GM21381 (cell line): Measurements from ENCODE around the gene PLCXD3.

ENCODE experiments used
- ATAC-seq: cut with Tn5 transposase; IDR thresholded peaks from one replicate; pipeline ENCODE4 v1.9.1; 2021; ENCODE audit warnings: mild to moderate bottlenecking, moderate library complexity; ENCODE audit not compliant: unreplicated experiment

The PLCXD3 gene

DNA sequence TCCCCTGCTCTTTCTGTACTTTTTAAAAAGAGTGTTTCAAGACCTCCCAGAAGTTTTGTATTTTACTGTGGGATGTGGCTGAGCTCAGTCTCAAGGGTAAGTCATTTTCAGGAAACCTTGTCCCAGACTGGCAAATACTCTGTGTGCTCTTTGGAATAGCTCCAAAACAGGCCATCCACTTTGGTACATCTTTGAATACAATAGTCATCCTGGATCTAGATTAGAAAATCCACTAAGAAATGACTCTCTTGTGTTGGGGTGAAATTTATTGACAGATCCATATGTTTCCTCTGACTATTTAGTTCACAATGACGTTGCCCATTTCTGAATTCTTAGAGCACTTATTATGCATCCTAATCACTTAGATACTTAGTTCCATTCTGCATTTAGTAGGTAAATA is 95.2 kb downstream of the PLCXD3 start:
- no peak for ATAC-seq

DNA sequence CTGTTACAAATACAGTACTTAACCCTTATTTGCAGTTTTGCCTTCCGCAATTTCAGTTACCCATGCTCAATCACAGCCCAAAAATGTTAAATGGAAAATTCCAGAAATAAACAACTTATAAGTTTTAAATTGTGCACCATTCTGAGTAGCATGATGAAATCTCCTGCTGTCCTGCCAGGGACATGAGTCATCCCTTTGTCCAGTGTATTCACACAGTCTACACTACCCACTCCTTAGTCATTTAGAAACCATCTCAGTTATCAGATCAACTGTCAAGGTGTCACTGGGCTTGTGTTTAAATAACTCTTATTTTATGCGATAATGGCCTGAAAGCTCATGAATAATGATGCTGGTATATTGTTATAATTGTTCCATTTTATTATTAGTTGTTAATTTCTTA is 95.8 kb downstream of the PLCXD3 start:
- ATAC-seq: no peak

DNA sequence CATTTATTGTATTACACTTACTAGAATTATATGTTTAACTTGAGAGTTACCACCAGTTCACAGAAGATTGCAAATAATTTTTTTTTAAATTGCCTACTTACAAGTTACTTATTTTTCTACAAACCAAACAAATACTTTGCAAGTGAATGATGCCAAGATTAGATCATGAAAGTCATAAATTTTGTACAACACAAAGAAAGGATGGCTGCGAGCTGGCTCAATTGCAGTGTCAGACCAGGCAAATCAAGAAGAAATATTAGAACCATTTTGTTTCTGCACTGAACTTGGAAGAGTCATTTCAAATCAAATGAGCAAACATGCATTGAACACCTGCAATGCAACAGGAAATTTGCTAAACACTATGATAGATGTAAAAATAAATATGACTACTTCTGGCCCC is 97.3 kb downstream of the PLCXD3 start:
- no peak for ATAC-seq

DNA sequence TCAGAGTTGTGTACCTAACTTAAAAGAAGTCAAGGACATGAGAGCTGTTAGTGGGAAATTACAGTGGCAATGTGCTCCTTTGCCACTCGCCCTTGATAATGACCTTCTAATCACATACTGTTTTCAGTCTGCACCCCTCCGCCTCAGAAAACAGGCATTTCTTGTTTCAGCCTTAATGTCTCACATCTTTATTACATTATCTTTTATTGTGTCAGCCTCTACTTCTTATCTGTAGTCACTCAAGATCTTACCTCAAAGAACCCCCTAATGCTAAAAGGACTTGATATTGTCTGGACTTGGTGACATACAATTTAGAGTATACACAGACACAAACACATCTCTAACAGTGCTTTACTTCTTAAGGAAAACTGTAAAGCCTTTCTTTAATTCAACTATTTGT is 97.9 kb downstream of the PLCXD3 start:
- ATAC-seq: no peak

DNA sequence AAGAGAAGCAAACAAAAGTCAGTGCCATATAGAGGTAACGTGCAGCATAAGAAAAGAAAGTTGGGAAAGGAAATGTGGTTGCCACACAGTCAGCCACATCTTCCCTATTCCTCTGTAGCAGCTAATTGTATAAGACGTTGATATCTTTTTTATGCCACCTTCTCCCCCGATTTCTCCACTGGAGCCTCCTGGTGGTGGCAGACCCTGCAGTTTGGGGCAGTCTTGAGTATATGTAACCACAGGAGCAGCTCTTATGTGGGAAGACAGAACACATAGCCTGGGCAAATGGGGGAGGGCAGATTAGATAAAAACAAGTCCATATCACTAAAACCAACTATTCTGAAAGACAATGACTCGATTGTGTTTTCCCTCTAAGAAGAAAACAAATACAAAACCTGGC is 99.7 kb downstream of the PLCXD3 start:
- no peak for ATAC-seq

DNA sequence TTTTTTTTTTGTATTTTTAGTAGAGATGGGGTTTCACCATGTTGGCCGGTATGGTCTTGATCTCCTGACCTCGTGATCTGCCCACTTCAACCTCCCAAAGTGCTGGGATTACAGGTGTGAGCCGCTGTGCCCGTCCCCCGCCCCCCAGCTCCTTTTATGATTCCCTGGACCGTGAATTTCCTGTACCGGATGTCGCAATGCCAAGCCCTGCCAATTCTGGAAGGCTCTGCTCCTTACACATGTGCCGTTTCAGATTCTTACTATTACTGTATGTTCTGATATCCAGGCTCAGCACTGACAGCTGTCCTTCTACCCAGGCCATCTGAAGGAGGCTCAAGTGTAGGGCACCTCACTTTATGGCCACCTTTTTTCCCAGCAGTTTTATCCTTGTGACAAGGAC is 100.1 kb downstream of the PLCXD3 start:
- no peak for ATAC-seq

DNA sequence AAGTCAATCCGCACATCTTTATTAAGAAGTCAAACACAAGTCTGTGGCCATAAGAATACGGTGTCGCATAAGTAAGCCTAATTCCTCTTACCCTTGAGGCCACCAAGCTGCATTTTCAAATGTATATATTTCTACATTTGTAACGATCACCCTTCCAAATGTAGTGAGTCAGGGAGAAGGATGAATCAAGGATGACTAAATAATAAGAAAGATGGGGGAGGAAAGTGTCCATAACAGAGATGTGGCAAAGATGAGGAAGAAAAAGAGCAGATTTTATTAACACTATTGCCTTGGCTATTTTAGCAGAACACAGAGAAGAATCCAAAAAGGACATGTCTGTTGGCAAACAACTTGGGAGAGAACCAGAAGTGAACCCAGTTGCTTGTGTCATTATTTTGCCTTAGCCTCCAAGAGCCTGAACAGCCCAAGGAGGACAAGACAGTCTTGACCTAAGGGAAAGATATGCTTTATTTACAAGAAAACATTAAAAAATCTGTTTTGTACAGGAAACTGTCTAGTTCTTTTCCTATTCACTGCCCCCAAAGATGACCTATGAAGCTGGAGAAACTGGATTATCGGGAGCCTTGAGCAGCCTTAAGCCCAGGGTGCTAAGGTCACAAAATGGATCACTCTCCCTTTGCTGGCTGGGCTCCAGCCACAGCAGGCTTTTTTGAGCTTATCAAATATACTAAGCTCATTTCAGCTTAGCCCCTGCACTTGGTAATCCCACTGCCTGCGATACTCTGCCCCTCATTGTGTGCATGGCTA is 101.5 kb downstream of the PLCXD3 start:
- ATAC-seq: no peak

DNA sequence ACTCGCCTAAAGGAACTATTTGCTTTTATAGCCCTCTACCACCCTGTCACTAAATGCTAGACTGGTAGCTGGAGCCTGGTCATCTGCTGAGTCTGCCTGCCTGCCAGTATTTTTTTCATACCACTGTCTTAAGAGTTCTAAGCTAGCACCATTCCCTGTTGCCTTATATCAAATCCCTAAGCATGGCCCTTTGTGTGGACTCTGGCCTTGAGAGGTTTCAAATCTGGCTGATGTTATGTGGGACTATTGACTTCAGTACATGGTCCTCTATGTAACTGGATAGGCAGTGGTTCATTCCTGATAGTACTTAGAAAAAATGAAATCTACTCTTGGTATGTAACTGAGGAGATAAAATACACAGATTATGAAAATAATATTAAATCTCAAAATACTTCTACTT is 103.5 kb downstream of the PLCXD3 start:
- no peak for ATAC-seq

DNA sequence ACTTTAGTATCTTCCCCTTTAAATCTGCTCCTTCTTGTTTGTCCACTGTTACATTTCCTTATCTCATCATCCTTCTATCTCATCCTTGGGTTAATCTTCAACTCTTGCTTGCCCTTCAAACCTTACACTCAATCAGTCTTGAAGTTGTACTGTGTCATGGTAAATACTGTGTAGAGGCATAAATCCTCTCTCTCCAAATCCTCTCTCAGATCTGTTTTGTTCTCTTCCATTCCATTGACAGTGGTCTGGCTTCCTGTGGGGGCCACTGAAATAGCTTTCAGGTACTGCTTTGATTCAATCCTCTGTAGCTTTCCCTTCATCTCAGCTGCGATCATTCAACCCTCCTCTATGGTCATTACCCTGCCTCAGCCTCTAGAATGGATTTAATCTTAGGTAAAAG is 104.0 kb downstream of the PLCXD3 start:
- no peak for ATAC-seq

DNA sequence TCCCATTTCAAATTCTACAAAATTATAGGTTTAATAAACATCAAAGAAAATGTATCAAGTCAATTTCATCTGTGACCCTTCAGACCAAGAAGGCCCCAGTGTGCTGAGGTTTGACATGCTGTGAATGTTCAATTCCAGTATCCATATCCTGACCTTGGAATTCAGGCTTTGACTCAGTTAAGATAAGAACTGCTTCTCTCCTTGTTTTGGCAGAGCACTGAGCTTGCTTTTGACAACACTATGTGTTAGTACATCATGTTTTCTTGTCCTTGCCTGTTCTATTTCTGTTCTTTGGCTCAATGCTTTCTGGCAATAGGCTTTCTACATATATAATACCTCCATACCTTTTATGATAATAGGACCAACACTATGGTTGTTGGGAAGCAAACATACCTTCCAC is 105.6 kb downstream of the PLCXD3 start:
- ATAC-seq: no peak

DNA sequence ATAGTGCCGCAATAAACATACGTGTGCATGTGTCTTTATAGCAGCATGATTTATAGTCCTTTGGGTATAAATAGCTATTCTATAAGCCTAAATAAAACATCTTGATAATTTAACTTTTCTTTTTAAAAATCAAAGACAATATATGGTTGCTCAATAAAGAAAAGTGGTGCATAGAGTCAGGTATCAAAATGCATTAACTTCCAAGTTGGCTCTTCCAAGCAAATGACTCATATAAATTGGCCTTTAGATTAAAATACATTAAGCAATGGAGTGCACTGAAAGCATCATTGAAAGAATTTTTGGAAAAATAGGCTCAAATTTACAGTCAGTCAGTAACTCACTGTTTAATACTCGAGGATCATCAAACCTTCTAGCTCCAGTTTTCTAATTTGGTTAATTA is 106.6 kb downstream of the PLCXD3 start:
- no peak for ATAC-seq

DNA sequence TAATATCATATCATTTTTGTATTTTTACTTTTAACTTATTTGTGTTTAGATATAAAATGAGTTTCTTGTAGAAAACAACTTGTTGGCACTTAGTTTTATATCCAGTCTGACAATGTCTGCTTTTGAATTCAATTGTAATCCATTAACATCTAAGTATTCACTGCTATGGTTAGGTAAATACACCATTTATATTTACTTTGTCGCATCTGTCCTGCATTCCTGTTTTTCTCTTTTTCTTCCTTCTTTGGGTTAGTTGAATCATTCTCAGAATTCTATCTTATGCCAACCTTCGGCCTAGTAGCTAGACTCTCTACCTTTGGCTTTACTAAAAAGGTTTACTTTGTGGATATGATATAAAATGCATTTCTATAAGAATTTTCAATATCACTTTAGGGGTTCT is 107.6 kb downstream of the PLCXD3 start:
- no peak for ATAC-seq

DNA sequence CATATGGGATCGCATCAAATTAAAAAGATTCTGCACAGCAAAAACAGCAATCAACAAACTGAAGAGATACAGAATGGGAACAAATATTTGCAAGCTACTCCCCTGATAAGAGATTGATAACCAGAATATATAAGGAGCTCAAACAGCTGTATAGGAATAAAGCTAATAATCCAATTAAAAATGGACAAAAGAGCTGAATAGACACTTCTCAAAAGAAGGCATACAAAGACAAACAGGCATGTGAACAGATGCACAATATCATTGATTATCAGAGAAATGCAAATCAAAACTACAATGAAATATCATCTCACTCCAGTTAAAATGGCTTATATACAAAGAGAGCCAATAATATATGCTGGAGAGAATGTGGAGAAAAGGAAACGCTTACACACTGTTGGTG is 110.6 kb downstream of the PLCXD3 start:
- no peak for ATAC-seq

DNA sequence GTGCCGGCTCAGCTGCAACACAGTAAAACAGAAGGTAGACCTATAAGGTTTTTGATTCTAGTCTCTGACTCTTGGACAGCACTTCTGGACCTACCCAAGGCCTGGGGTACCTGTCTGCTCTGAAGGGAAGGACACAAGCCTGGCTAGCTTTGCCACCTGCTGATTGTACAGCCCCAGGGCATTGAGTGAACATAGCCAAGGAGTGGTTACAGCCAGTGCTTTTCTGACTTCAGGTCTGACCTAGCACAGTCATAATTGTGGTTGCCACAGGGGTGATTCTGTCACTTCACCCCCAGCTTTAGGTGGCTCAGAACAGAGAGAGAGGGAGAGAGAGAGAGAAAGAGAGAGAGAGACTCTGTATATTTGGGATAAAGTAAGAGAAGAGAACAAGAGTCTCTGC is 118.4 kb downstream of the PLCXD3 start:
- no peak for ATAC-seq

DNA sequence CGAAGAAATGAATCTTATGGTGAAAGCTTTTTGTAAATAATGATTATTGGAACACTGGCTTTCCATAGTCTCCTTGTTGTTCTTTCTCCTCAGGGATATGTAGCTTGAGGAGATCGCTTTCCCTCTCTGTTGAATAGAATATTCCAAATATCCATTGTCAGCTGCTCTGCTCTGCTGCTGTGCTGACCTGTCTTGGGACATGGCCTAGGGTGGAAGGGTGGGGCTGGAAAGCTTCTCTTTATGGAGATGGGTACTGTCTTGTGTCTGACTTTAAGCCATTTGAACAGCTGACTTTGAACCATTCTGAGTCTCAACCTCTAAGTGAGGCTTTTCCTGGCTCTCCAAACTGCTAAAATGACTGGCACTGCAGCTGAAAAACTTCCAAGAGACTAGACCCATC is 135.8 kb downstream of the PLCXD3 start:
- ATAC-seq: no peak

DNA sequence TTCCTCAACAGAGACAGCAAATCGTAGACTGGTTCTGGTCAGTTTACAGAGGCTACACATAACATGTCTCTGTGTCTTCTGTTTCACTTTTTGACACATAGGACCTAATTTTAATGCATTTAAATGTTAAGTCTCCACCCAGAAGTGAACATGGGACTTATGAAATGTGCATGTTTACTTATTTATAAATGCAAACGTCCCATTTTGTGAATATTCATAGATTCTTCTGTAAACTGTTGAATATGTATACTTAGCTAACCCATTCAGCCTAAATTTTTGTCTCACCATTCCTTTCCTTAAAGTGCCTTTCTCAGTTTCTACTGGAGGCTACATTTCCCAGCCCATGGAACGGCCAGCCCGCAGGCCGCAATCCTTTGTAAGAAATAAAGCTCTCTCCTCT is 137.2 kb downstream of the PLCXD3 start:
- no peak for ATAC-seq

DNA sequence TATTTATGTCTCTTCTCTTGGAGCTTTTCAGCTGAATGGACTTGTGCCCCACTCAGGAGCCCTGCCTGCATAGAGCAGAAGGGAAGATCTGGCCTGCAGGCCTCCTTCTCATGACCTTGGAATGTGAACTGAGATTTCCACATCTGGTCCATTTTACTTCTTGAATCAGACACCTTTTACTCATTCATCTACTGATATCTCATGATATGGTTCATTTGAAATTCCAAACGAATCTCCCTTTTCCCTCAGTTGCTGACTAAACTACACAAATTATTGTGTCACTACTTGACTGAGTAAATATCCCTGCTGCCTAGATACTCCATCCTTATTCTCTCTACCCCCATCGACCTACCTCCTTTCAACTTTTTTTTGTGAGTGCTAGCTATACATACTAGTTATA is 138.7 kb downstream of the PLCXD3 start:
- ATAC-seq: no peak

DNA sequence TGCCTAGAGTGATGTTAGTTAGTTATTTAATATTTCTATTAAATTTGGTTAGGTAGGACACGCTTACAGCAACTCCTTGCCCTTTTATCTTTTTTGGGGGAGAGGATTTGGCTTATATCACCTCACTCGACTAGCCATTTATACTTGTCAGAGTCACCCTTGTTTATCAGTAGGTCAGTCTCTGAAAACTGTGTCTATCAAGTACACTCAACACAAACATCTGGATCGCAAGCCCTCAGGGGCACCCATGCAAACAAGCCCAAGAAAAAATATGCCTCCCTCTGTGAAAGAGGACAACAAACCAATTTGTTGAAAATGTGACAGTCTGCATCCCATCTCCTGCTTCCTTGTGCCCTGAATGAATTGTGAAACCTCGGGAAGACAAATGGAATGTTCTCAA is 139.9 kb downstream of the PLCXD3 start:
- ATAC-seq: no peak

DNA sequence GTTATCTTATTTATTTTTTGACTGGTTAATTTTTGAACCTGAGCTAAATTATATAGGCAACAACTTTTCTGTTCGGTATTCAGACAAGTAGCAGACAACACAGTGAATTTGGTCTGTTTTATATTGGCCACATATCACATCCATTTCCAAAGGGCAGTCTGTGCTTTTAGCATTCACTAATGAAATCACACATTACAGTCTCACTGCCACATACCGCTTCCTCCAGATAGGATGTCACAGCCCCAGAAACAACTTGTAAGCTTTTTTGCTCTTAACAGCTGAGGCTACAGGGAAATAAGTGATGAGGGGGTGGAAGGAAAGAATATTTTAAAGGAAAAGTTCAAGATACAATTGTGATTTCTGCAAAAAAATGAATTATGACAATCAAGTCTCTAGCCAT is 140.6 kb downstream of the PLCXD3 start:
- no peak for ATAC-seq

DNA sequence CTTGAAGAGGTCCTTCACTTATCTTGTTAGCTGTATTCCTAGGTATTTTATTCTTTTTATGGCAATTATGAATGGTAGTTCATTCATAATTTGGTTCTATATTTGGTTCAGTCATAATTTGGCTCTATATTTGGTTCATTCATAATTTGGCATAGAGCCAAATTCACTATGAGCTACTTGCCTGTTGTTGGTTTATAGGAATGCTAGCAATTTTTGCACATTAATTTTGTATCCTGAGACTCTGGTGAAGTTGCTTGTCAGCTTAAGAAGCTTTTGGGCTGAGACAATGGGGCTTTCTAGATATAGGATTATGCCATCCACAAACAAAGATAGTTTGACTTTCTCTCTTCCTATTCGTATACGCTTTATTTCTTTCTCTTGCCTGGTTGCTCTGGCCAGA is 142.2 kb downstream of the PLCXD3 start:
- no peak for ATAC-seq

DNA sequence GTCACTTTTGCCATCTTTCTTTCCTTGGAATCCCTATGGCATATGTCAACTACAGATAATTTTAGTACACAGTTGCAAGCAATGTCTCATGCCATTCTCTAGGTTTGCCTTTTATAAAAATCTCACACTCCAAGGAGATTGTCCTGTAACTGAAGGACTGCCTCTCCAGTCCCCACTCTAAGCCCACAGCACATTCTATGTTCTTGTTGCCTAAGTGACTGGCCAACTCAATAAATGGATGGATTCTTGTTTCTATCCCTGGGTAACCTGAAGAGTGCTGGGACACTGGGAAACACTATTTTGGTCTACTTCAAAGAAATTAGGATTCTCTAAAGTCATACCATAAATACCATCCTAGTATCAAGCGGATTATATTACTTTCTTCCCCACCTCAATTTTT is 145.0 kb downstream of the PLCXD3 start:
- ATAC-seq: no peak

DNA sequence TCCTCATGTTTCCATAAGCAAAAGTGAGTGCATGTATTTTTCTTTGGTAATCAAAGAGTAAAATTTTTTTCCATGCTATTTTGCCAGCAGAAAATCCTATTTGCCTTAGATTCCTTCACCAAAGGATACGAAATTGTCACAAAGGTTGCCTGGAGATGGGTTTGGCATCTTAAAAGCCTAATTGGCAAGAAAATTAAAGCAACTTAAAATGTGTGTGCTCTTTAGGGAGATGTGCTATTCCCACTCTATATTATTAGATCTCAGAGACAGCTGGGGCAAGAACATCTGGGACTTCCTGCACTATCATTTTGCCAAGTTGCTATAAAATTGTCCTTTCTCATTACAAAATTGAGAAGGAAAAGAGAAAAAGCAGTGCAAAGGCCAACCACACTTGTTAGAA is 146.1 kb downstream of the PLCXD3 start:
- no peak for ATAC-seq

DNA sequence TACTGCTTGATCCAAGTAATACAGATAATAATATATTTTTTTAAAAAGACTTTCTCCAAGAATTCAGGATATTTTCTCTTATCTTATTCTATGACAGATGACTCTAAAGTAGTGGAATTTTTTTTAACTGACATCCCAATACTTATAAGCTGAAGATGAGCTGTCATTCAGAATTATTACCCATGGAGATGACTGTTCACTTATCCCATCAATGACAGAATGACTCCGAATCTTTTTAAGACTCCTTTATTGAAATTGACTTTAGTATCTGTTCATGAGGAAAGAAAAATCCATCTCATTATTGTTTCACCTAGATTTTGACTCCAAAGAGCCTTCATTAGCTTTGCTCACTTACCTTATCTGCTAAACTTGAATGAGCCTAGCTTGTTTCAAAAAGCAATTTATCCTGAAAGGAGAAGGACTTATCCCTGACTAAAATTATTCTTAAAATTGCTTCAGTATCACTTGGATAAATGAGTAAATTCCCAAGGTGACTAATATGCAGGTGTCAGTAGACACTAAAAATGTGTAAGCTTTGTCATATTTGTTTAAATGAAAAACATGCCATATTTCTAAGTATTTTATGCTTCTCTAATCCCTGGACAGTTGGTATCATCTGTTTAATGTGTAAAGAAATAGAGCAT is 146.9 kb downstream of the PLCXD3 start:
- no peak for ATAC-seq
